Lower leg skin (tissue), 3 donors: ENCODE results near the gene AFDN.

Experiments
- CTCF ChIP-seq, 3 donors: fragments of 450-650 bp; IDR thresholded peaks; one replicate each; pipeline ENCODE4 v1.5.1; 2016; ENCODE audit warnings: antibody characterized with exemption in 3 of 3, mild to moderate bottlenecking in 3 of 3, moderate library complexity in 2 of 3
- POLR2A ChIP-seq, 2 donors: fragments of 450-650 bp; IDR thresholded peaks; one replicate each; pipeline ENCODE4 v1.6.1; 2016 to 2017; ENCODE audit warnings: antibody characterized with exemption in 2 of 2, mild to moderate bottlenecking in 1 of 2, moderate library complexity in 1 of 2

GRCh38 chr6:167988945-167989841 lies 162.5 kb downstream of the AFDN start:
- TF ChIP-seq POLR2A (IDR thresholded peaks at IDR 0.05), result no peak
- no peak for TF ChIP-seq CTCF (IDR thresholded peaks at IDR 0.05)
